GM18951 (cell line): ENCODE data around the gene SIRPA.

Experiments used
- POLR2A ChIP-seq: IDR thresholded peaks from 4 replicates; pipeline ENCODE4 v1.6.1; 2011; ENCODE audit warnings: mild to moderate bottlenecking; ENCODE audit not compliant: insufficient read length, insufficient read depth; ENCODE audit errors: extremely low read depth
- in situ Hi-C: fragments of 300-500 bp; cut with MboI; formaldehyde crosslinking; loops from one replicate; pipeline ENCODE4 v1.12.0; 2022; ENCODE audit warnings: low sequenced_read_pairs, mixed read lengths, inconsistent platforms; ENCODE audit not compliant: unreplicated experiment

Gene SIRPA

DNA sequence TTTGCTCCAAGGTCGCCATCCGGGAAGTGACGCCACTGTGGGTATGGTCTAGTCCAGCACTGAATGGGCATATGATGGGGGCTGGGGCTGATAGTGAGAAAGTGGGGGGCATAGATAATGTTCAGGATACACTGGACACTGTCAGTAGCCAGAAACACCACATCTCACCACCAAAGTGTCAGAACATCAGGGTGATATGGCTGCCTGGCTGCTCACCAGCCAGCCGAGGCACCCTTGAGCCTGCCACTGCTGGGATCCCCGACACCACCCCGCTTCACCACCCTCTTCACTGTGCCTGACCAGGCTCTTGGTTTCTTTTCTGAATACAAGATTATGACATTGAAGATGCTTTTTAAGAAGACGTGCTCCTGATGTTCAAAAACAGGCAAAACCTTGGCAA is 46.9 kb downstream of the SIRPA start:
- in situ Hi-C loops: no loop called here

DNA sequence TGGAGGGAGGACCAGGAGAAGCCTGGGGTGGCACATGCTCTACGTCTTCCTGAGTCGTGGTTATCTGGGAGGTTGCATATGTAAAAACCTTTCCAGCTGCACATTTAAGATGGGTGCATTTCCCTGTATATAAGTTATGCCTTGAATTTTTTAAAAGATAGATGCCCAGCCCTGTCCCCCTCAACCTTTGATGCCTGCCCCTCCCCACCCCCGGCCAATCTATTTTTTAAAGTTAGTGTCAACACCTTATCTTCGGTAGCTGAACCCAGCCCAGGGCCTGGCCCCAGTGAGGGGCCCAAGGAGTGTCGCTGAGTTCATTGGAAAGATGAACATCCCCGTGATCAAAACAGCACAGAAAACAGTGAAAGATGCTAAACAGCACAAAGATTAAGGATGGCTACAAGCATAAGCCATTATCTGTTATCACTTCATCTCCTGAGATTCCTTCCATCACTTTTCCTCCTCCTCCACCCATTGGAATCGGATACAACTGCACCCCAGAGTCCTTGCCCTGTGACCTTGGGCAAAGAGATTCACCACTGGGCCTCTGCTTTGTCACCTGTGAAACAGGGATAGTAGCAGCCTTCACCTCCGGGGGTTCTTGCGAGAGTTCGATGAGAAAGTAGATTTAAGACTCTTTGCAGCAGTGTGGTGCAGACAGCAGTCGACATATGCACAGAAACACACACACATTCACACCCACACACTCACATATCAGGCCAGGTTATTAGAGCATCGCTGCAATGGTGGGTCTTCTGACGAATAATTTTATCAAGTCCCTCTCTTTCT is 47.5 kb downstream of the SIRPA start:
- in situ Hi-C loops: no loop called here

More for the DNA sequence above, 46.9 kb downstream of the SIRPA start:
- TF ChIP-seq POLR2A: no peak

GRCh38 chr20:1943275-1944002 is 48.2 kb downstream of the SIRPA start:
- in situ Hi-C loops: no loop called here
- no peak for TF ChIP-seq POLR2A

More for the DNA sequence above, 47.5 kb downstream of the SIRPA start:
- no peak for TF ChIP-seq POLR2A

- no peak for TF ChIP-seq POLR2A
- in situ Hi-C loops: no loop called here
These were observed 49.3 kb downstream of the SIRPA start for GRCh38 chr20:1944345-1945091.

DNA sequence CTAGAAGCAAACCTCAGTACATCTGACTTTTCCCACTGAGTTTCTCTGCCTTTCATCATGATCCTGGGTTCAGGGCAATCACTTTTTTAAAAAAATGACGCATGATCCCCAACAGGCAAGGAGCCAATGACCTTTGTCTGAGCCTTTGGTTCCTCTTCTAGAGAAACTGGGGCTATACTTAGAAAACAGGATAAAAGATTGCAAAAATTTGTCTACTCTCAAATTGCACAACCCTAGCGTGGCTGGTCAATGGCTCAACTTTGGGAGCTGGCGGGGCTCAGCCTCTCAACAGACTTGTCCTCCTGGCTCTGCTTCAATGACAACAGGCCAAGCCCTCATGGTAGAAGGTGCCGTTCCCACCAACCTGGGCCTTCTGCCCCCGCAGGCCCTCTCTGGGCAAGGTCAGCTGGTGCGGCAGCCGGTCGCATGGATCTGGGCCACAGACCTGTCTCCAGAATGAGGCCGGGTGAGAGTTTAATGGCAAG is 50.0 kb downstream of the SIRPA start:
- TF ChIP-seq POLR2A: no peak
- in situ Hi-C loops: no loop called here

- TF ChIP-seq POLR2A: no peak
- in situ Hi-C loops: no loop called here
These were observed 50.5 kb downstream of the SIRPA start for GRCh38 chr20:1945660-1946059.

DNA sequence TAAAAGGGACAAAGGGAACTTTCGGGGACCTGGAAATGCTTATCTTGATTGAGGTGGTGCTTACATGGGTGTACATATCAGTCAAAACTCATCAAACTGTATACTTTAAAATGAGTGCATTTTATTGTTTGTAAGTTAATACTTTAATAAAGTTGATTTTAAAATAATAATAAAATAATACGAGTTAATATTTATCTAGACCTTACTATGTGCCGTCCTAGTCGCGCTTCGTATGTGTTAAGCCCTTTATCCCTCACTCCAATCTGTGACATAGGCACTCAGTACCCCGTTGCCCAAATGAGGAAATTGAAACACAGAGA is 51.2 kb downstream of the SIRPA start:
- in situ Hi-C loops: no loop called here
- no peak for TF ChIP-seq POLR2A

- in situ Hi-C loops: no loop called here
- no peak for TF ChIP-seq POLR2A
These were observed 51.7 kb downstream of the SIRPA start for GRCh38 chr20:1946762-1947534.

- TF ChIP-seq POLR2A: no peak
- in situ Hi-C loops: no loop called here
These were observed 52.3 kb downstream of the SIRPA start for GRCh38 chr20:1947535-1947846.

DNA sequence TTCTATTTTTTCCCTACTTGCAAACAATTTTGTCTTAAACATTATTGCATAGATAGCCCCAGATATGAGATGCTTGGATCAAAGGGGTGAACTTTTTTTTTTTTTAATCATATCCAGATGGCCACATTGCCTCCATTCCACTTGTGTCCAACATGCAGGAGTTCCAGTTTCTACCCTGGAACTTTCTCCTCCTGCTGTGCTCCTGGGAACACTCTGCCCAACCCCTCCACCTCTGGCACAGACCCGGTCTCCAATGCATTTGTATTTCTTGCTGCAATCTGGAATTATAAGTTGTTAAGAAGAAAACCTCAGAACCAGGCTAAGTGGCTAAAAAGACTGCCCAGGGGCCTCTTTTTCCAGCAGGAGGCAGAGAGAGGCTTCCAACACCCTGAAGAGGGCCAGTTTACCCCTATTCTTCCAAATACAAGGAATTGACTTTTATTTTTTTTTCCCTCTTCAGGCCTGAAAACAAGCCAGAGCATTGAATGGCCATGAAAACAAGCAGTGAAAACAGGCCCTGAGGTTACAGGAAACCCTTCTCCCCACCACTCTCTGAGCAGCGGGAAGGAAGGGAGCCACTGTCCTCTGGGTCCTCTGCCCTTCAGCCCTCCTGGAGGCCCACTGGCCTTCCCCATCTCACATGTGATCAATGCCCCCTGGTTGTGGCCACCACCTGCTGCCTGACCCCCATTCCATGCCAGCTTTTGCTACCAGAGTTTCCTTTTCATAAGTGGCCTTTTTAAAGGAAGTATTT is 54.3 kb downstream of the SIRPA start:
- in situ Hi-C loops: no loop called here

DNA sequence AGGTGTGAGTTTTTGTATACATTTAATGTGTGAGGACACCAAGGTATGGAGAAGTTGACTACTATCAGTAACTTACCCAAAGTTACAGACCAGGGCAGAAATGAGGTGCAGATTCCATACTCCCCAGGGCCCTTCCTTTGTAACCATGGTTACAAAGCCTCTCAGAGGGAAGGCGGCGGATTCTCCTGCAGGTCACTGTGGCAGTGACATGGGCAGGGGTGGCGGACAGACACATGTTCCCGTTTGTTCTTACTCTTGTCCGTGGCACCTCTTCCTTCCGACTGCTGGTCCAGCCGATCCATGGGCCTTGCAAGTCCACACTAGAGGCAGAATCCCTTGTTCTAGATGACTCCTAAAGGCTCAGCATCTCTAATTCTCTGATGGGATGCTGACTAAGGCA is 55.6 kb downstream of the SIRPA start:
- in situ Hi-C loops: no loop called here

More for the DNA sequence above, 54.3 kb downstream of the SIRPA start:
- TF ChIP-seq POLR2A: no peak

GRCh38 chr20:1951436-1952115 is 56.4 kb downstream of the SIRPA start:
- no peak for TF ChIP-seq POLR2A
- in situ Hi-C loops: no loop called here

More for the DNA sequence above, 55.6 kb downstream of the SIRPA start:
- TF ChIP-seq POLR2A: no peak
